ENCODE measurements around the gene SRD5A1.

Gene SRD5A1

GRCh38 chr5:6587171-6587570, 46.1 kb upstream of the SRD5A1 start:
- no peak overlapping the region for H3K4me3 ChIP-seq (ENCODE audit: low read depth, low read length)
- no peak for DNase-seq (ENCODE audit: low read depth)
- no peak for TF ChIP-seq CTCF (IDR thresholded peaks at IDR 0.05; ENCODE audit: low read depth, low read length, missing control alignments)

GRCh38 chr5:6590581-6590980, 42.7 kb upstream of the SRD5A1 start:
- no peak for DNase-seq (ENCODE audit: low read depth)
- no peak overlapping the region for H3K4me3 ChIP-seq (ENCODE audit: low read depth, low read length)
- no peak for TF ChIP-seq CTCF (IDR thresholded peaks at IDR 0.05; ENCODE audit: low read depth, low read length, missing control alignments)

- TF ChIP-seq CTCF (IDR thresholded peaks at IDR 0.05; ENCODE audit: low read depth, low read length, missing control alignments) = no peak
- no peak for DNase-seq (ENCODE audit: low read depth)
- H3K4me3 ChIP-seq (ENCODE audit: low read depth, low read length) = no peak overlapping the region
Observed at GRCh38 chr5:6591671-6592288, 41.5 kb upstream of the SRD5A1 start.

GRCh38 chr5:6592601-6593000, 40.6 kb upstream of the SRD5A1 start:
- H3K4me3 ChIP-seq (ENCODE audit: low read depth, low read length) = no peak overlapping the region
- DNase-seq (ENCODE audit: low read depth) = no peak
- TF ChIP-seq CTCF (IDR thresholded peaks at IDR 0.05; ENCODE audit: low read depth, low read length, missing control alignments) = no peak

- no peak for DNase-seq (ENCODE audit: low read depth)
- no peak for TF ChIP-seq CTCF (IDR thresholded peaks at IDR 0.05; ENCODE audit: low read depth, low read length, missing control alignments)
- no peak overlapping the region for H3K4me3 ChIP-seq (ENCODE audit: low read depth, low read length)
Observed at GRCh38 chr5:6593148-6594016, 39.9 kb upstream of the SRD5A1 start.

- no peak for TF ChIP-seq CTCF (IDR thresholded peaks at IDR 0.05; ENCODE audit: low read depth, low read length, missing control alignments)
- DNase-seq (ENCODE audit: low read depth) = no peak
- no peak overlapping the region for H3K4me3 ChIP-seq (ENCODE audit: low read depth, low read length)
Observed at GRCh38 chr5:6594066-6594465, 39.2 kb upstream of the SRD5A1 start.
